ENCODE data around the gene CDK10.

Gene CDK10

DNA sequence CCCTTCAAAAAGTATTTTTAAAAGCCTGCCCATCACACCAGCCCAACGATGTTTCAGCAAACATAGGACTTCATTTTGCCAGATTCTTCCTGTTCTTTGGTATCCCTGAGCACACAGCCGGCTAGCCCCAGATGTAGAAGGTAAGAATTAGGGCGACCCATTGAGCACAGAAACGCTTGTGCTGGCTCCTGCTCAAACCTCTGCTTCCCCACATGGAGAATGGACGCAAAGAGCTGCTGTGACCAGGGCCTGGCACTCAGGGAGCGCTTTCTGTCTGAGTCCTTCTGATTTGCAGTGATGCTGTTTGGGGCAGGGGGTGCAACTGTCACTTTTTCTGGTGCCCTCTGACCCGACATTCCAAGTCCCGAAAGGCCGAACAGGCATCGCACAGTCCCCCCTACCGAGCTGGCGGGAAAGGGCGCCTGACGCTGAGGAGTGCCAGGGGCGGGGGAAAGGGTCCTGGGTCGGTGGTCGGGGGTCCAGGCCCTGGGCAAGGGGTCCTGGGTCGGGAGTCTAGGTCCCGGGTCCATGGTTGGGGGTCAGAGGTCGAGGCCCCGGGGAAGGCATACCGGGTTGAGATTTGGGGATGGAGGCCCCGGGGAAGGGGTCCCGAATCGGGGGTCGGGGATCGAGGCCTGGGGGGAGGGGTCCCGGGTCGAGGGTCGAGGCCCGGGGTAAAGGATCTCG lies 29.9 kb upstream of the CDK10 start:
- peak overlapping the region; percentile 92 for H3K27ac ChIP-seq
- TF ChIP-seq ZFX (IDR thresholded peaks at IDR 0.05; ENCODE audit: borderline replicate concordance) (no peak), CTCF (IDR thresholded peaks at IDR 0.05) (no peak)

DNA sequence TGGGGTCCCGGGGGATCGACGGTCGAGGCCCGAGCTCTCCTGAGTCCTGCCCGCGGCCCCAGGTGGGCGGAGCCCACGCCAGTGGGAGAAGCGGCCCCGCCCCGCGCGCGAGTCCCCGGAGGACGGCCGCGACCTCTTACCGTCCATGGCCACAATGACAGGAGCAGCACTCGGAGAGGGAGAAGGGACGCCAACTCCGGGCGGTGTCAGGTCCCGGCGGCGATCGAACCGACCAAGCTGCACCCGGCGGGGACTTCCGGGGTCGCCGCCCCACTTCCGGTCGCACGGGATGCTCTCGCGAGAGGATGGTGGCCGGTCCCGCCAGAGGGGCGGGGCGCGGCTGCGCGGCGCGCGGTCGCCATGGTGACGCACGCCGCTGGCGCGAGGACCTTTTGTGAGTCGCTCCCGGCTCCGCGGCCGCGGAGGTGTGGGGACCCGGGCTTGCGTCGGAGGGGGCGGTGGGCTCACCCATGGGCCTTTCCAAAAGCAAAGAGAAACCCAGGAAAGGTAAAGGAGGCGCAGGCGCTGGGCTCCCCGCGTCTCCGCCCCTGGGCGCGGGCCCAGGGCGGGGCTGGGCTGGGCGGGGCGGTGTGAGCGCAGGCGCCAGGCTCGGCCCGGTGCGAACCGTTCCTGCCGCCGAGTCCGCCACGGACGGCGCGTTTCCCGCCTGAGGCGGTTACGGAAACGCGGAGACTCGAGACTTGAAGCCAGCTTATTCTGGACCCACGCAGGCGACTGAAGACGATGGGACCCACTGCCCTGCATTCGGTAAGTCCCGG lies 28.9 kb upstream of the CDK10 start, which contains the start of the genes CHMP1A and SPATA33:
TSS of gene CHMP1A (minus strand) at position 267 of the 779 bp plus-strand sequence. CDS start at position 147, 120 bp downstream.
TSS of gene SPATA33 (plus strand) at position 395 of the 779 bp plus-strand sequence. CDS start at position 471, 76 bp downstream.
- H3K27ac ChIP-seq: peak within 1 kb of the TSS; percentile 92
- TF ChIP-seq ZFX (IDR thresholded peaks at IDR 0.05; ENCODE audit: borderline replicate concordance): no peak
- no peak for TF ChIP-seq CTCF (IDR thresholded peaks at IDR 0.05)

GRCh38 chr16:89658221-89658879 lies 28.1 kb upstream of the CDK10 start:
- H3K27ac ChIP-seq: peak overlapping the region; percentile 92
- TF ChIP-seq ZFX (IDR thresholded peaks at IDR 0.05; ENCODE audit: borderline replicate concordance): no peak
- TF ChIP-seq CTCF (IDR thresholded peaks at IDR 0.05): no peak

DNA sequence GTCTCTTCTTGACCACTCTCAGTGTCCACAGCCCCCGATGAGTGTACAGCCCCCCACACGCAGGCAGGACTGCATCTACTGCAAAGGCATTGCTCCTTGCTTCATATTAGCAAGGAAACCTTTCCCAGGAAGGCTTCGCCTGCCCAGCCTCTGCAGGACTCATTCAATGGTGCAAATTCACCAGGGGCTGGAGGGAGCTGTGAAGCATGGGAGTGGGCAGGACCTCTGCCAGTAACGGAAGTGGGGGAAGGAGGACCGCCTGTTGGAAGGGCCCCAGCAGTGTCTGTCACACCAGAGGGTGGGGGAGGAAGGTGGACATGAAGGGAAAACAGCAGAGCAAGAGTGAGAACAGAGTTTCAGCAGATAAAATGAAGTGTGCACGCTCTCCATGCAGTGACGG lies 26.3 kb upstream of the CDK10 start:
- peak overlapping the region; percentile 92 for H3K27ac ChIP-seq
- TF ChIP-seq CTCF (IDR thresholded peaks at IDR 0.05) (no peak), ZFX (IDR thresholded peaks at IDR 0.05; ENCODE audit: borderline replicate concordance) (no peak)

- H3K27ac ChIP-seq: no peak overlapping the region
- TF ChIP-seq ZFX (IDR thresholded peaks at IDR 0.05; ENCODE audit: borderline replicate concordance): no peak
- no peak for TF ChIP-seq CTCF (IDR thresholded peaks at IDR 0.05)
Measured at GRCh38 chr16:89661215-89661614, 25.3 kb upstream of the CDK10 start.

GRCh38 chr16:89664238-89664637 lies 22.3 kb upstream of the CDK10 start:
- H3K27ac ChIP-seq: 0 out of 2 replicates have a peak overlapping the region, but pooled peaks have one; percentile 5

DNA sequence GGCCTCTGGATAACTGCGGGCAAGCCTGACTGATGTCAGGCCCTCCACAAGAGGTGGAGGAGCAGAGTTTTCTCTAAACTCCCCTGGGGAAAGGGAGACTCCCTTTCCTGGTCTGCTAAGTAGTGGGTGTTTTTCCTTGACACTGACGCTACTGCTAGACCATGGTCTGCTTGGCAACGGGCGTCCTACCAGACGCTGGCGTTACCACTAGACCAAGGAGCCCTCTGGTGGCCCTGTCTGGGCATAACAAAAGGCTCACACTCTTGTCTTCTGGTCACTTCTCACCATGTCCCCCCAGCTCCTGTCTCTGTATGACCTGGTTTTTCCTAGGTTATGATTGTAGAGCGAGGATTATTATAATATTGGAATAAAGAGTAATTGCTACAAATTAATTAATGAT lies 19.5 kb upstream of the CDK10 start:
- TF ChIP-seq CTCF (IDR thresholded peaks at IDR 0.05): peak; percentile 41
- peak overlapping the region; percentile 65 for H3K27ac ChIP-seq
